Ishikawa (cell line): Measurements from ENCODE around the gene RAD51B.

ENCODE experiments used
- CEBPB ChIP-seq: IDR thresholded peaks from 2 replicates; pipeline ENCODE4 v1.6.1; 2012
- TF ChIP-seq, protein P1 (sequence below): IDR thresholded peaks from 2 replicates; pipeline ENCODE4 v1.6.1; 2012
- TF ChIP-seq, protein P2 (sequence below): IDR thresholded peaks from 2 replicates; pipeline ENCODE4 v1.6.1; 2012; ENCODE audit warnings: low read depth, mild to moderate bottlenecking

DNA sequence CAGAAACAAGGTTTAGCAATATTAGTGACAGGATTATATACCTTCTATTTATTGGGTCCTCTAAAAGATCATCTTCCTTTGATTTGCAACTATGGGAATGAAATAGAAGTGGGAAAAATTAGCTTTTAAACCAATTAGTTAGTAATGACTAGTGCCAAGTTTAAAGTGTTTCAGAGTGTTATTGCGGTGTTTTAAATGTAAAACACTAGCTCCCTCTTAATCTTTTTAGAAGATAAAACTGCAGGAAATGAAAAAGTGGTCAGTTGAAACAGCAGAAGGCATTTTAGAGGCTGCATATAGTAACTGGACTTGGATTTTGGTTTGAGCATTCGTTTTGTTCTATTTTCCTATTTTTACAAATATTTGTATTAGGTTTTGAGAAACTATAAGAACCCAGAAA, 286.2 kb downstream of the RAD51B start:
- TF ChIP-seq, protein P1, sequence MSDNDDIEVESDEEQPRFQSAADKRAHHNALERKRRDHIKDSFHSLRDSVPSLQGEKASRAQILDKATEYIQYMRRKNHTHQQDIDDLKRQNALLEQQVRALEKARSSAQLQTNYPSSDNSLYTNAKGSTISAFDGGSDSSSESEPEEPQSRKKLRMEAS = no peak
- no peak for TF ChIP-seq CEBPB
- TF ChIP-seq, protein P2, sequence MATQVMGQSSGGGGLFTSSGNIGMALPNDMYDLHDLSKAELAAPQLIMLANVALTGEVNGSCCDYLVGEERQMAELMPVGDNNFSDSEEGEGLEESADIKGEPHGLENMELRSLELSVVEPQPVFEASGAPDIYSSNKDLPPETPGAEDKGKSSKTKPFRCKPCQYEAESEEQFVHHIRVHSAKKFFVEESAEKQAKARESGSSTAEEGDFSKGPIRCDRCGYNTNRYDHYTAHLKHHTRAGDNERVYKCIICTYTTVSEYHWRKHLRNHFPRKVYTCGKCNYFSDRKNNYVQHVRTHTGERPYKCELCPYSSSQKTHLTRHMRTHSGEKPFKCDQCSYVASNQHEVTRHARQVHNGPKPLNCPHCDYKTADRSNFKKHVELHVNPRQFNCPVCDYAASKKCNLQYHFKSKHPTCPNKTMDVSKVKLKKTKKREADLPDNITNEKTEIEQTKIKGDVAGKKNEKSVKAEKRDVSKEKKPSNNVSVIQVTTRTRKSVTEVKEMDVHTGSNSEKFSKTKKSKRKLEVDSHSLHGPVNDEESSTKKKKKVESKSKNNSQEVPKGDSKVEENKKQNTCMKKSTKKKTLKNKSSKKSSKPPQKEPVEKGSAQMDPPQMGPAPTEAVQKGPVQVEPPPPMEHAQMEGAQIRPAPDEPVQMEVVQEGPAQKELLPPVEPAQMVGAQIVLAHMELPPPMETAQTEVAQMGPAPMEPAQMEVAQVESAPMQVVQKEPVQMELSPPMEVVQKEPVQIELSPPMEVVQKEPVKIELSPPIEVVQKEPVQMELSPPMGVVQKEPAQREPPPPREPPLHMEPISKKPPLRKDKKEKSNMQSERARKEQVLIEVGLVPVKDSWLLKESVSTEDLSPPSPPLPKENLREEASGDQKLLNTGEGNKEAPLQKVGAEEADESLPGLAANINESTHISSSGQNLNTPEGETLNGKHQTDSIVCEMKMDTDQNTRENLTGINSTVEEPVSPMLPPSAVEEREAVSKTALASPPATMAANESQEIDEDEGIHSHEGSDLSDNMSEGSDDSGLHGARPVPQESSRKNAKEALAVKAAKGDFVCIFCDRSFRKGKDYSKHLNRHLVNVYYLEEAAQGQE = no peak
